OCI-LY1 (cell line): ENCODE data around the gene MAP3K21.

Experiments used
- H2AFZ ChIP-seq: fragments of 200-600 bp; sonication (generic), shearing (Covaris generic); 2 replicates; pipeline ENCODE4 v1.6.0; 2014; ENCODE audit warnings: antibody characterized with exemption, mild to moderate bottlenecking, low read length
- H3F3A ChIP-seq: fragments of 200-600 bp; sonication (generic), shearing (Covaris generic); 2 replicates; pipeline ENCODE4 v1.6.0; 2014; ENCODE audit warnings: mild to moderate bottlenecking, antibody characterized with exemption, low read length, moderate library complexity; ENCODE audit not compliant: insufficient read depth
- H3K27ac ChIP-seq: fragments of 200-600 bp; sonication (generic); 2 replicates; pipeline ENCODE4 v1.5.1; 2014; ENCODE audit warnings: low read length, mixed run types, mild to moderate bottlenecking, low read depth; ENCODE audit not compliant: poor library complexity, severe bottlenecking
- H3K27me3 ChIP-seq: fragments of 200-600 bp; sonication (generic); 2 replicates; pipeline ENCODE4 v1.6.0; 2014; ENCODE audit warnings: antibody characterized with exemption, mild to moderate bottlenecking, low read length, moderate library complexity; ENCODE audit not compliant: insufficient read depth
- H3K36me3 ChIP-seq: fragments of 200-600 bp; sonication (generic); 2 replicates; pipeline ENCODE4 v1.6.1; 2014; ENCODE audit warnings: mild to moderate bottlenecking, antibody characterized with exemption, low read length, moderate library complexity, mixed read lengths; ENCODE audit not compliant: insufficient read depth
- H3K4me1 ChIP-seq: fragments of 200-600 bp; sonication (generic); 2 replicates; pipeline ENCODE4 v1.5.1; 2014; ENCODE audit warnings: mild to moderate bottlenecking, low read length, moderate library complexity; ENCODE audit not compliant: insufficient read depth, severe bottlenecking
- H3K4me2 ChIP-seq: fragments of 200-600 bp; sonication (generic), shearing (Covaris generic); 2 replicates; pipeline ENCODE4 v1.6.1; 2014; ENCODE audit warnings: low read length
- H3K4me3 ChIP-seq: fragments of 200-600 bp; sonication (generic); 2 replicates; pipeline ENCODE4 v1.5.1; 2014; ENCODE audit warnings: low read length, low read depth, mild to moderate bottlenecking, mixed read lengths; ENCODE audit not compliant: poor library complexity, severe bottlenecking
- H3K79me2 ChIP-seq: fragments of 200-600 bp; shearing (Covaris generic); 2 replicates; pipeline ENCODE4 v1.6.1; 2016; ENCODE audit warnings: mixed run types, low read length, mixed read lengths; ENCODE audit not compliant: insufficient read depth
- H3K9ac ChIP-seq: fragments of 200-600 bp; sonication (generic), shearing (Covaris generic); 2 replicates; pipeline ENCODE4 v1.6.1; 2014; ENCODE audit warnings: mild to moderate bottlenecking, low read length, mixed read lengths
- H3K9me2 ChIP-seq: fragments of 200-600 bp; sonication (generic), shearing (Covaris generic); 2 replicates; pipeline ENCODE4 v1.6.1; 2014; ENCODE audit warnings: low read depth, mild to moderate bottlenecking, low read length, mixed read lengths
- H3K9me3 ChIP-seq: fragments of 200-600 bp; shearing (Covaris generic); 2 replicates; pipeline ENCODE4 v1.6.1; 2014; ENCODE audit warnings: low read length, mixed read lengths
- H4K20me1 ChIP-seq: fragments of 200-600 bp; sonication (generic), shearing (Covaris generic); 2 replicates; pipeline ENCODE4 v1.6.0; 2016; ENCODE audit warnings: mild to moderate bottlenecking, low read length; ENCODE audit not compliant: insufficient read depth
- CTCF ChIP-seq: fragments of 200-600 bp; sonication (generic), shearing (Covaris generic); IDR thresholded peaks from 2 replicates; pipeline ENCODE4 v1.5.1; 2017; ENCODE audit warnings: mild to moderate bottlenecking, antibody characterized with exemption, low read length, moderate library complexity, mixed read lengths
- EZH2 ChIP-seq: fragments of 200-600 bp; sonication (generic), shearing (Covaris generic); IDR thresholded peaks from 2 replicates; pipeline ENCODE4 v1.8.0; 2017; ENCODE audit warnings: borderline replicate concordance, mixed run types, mild to moderate bottlenecking, antibody characterized with exemption, low read length, moderate library complexity, mixed read lengths

MAP3K21 gene

GRCh38 chr1:233373226-233373625 is 45.7 kb downstream of the MAP3K21 start:
- no peaks in the 10 kb centered on the region for H3F3A ChIP-seq
- no peaks in the 10 kb centered on the region for H3K9me2 ChIP-seq
- H3K79me2 ChIP-seq: no peaks in the 10 kb centered on the region
- H3K27ac ChIP-seq: no peak overlapping the region
- H2AFZ ChIP-seq: no peak overlapping the region
- H3K4me2 ChIP-seq: no peak overlapping the region
- H3K36me3 ChIP-seq: no peaks in the 10 kb centered on the region
- no peak overlapping the region for H3K4me3 ChIP-seq
- no peak overlapping the region for H3K9ac ChIP-seq
- H3K4me1 ChIP-seq: no peaks in the 10 kb centered on the region
- TF ChIP-seq EZH2 (no peak), CTCF (no peak)
- H3K9me3 ChIP-seq: no peaks in the 10 kb centered on the region
- H4K20me1 ChIP-seq: no peaks in the 10 kb centered on the region
- H3K27me3 ChIP-seq: no peaks in the 10 kb centered on the region

GRCh38 chr1:233375653-233376052 is 48.1 kb downstream of the MAP3K21 start:
- Histone ChIP-seq H3K79me2 (no peaks in the 10 kb centered on the region), H3F3A (no peaks in the 10 kb centered on the region), H3K4me2 (no peak overlapping the region), H3K4me3 (no peak overlapping the region), H3K4me1 (no peaks in the 10 kb centered on the region), H4K20me1 (no peaks in the 10 kb centered on the region), H3K9me3 (no peaks in the 10 kb centered on the region), H3K9me2 (no peaks in the 10 kb centered on the region), H3K36me3 (no peaks in the 10 kb centered on the region), H2AFZ (no peak overlapping the region), H3K9ac (no peak overlapping the region), H3K27ac (no peak overlapping the region), H3K27me3 (no peaks in the 10 kb centered on the region)
- no peak for TF ChIP-seq EZH2
- no peak for TF ChIP-seq CTCF

DNA sequence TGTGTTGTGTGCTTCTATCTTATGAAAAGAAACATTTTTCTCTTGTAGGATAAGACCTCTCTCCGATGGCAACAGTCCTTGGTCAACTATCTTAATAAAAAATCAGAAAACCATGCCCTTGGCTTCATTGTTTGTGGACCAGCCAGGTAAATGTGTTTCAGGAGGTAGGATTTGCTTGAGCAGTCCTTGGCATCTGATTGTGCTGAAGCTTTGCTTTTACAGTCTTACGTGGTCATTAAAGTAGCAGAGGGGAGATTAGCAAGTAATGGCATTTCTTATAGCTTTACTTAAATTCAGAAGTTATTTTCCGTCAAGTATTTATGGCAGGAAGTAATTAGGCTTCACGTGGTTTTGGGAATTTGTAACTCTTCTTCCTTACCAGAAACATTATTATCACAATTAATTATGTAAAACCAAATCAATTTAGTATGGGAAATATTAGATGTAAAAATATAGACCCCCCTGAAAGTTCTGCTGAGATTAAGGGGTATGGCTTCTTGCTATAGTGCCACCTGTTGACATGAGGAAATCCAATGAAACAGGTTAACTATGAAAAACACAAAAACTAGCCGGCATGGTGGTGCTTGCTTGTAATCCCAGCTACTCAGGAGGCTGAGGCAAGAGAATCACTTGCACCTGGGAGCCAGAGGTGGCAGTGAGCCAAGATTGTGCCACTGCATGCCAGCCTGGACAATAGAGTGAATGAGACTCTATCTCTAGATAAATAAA is 49.0 kb downstream of the MAP3K21 start:
- no peak overlapping the region for H3K9ac ChIP-seq
- H3K79me2 ChIP-seq: no peaks in the 10 kb centered on the region
- H4K20me1 ChIP-seq: no peaks in the 10 kb centered on the region
- H3K4me2 ChIP-seq: no peak overlapping the region
- H3F3A ChIP-seq: no peaks in the 10 kb centered on the region
- H3K4me3 ChIP-seq: no peak overlapping the region
- TF ChIP-seq CTCF (peak; percentile 22; the same call in 1 of the 2 replicates), EZH2 (no peak)
- H2AFZ ChIP-seq: no peak overlapping the region
- no peaks in the 10 kb centered on the region for H3K36me3 ChIP-seq
- no peaks in the 10 kb centered on the region for H3K4me1 ChIP-seq
- H3K27ac ChIP-seq: no peak overlapping the region
- H3K9me3 ChIP-seq: no peaks in the 10 kb centered on the region
- H3K27me3 ChIP-seq: no peaks in the 10 kb centered on the region
- H3K9me2 ChIP-seq: no peaks in the 10 kb centered on the region
